Type B pancreatic cell (in vitro differentiated cells): ENCODE data around the gene CCNJL. TPM values are rescaled to one million over a fixed set of nuclear protein-coding genes. Genes with fewer than 3 reads are reported as not detected.

Source experiments
- DNase-seq: peaks from one replicate; pipeline ENCODE4 v3.0.0; 2021; ENCODE audit warnings: mixed read lengths; ENCODE audit not compliant: unreplicated experiment; ENCODE audit errors: extremely low spot score
- H3K27ac Mint-ChIP-seq: 2 replicates; pipeline ENCODE4 v1.8.0; 2021; ENCODE audit warnings: mild to moderate bottlenecking, mixed read lengths
- H3K27me3 Mint-ChIP-seq: 2 replicates; pipeline ENCODE4 v1.8.0; 2021; ENCODE audit warnings: mixed read lengths
- H3K36me3 Mint-ChIP-seq: 2 replicates; pipeline ENCODE4 v1.8.0; 2021; ENCODE audit warnings: mixed read lengths
- H3K4me1 Mint-ChIP-seq: one replicate; pipeline ENCODE4 v1.8.0; 2021; ENCODE audit warnings: mixed read lengths; ENCODE audit not compliant: unreplicated experiment
- H3K4me3 Mint-ChIP-seq: 2 replicates; pipeline ENCODE4 v1.8.0; 2021; ENCODE audit warnings: mild to moderate bottlenecking, mixed read lengths
- H3K9me3 Mint-ChIP-seq: 2 replicates; pipeline ENCODE4 v1.8.0; 2021; ENCODE audit warnings: mixed read lengths
- CTCF ChIP-seq: fragments of 200-600 bp; sonication (generic); conservative IDR thresholded peaks from 2 replicates; pipeline ENCODE4 v1.5.0; 2021; ENCODE audit warnings: antibody characterized with exemption, mild to moderate bottlenecking
- total RNA-seq: library from RNA; stranded (reverse); gene quantifications from 2 replicates; pipeline ENCODE4 v1.2.1, GENCODE V29; 2021; ENCODE audit warnings: low replicate concordance

Gene CCNJL
- total RNA-seq, 1 donor from 2014 or later, result 16.6 TPM

- Mint-ChIP-seq H3K36me3 (peaks cover 10% of the 10 kb centered on the region), H3K4me3 (peak overlapping the region; percentile 23), H3K4me1 (peaks cover 34% of the 10 kb centered on the region), H3K27ac (peak overlapping the region; percentile 94), H3K27me3 (no peaks in the 10 kb centered on the region), H3K9me3 (no peaks in the 10 kb centered on the region)
- DNase-seq, result no peak
- TF ChIP-seq CTCF, result no peak
Measured at GRCh38 chr5:160260881-160261815, 51.2 kb downstream of the CCNJL start.

- H3K27ac Mint-ChIP-seq, result peak overlapping the region; percentile 94
- H3K4me1 Mint-ChIP-seq, result peaks cover 30% of the 10 kb centered on the region
- no peak for TF ChIP-seq CTCF
- no peaks in the 10 kb centered on the region for H3K9me3 Mint-ChIP-seq
- no peaks in the 10 kb centered on the region for H3K27me3 Mint-ChIP-seq
- peaks cover 10% of the 10 kb centered on the region for H3K36me3 Mint-ChIP-seq
- DNase-seq, result no peak
- no peak overlapping the region for H3K4me3 Mint-ChIP-seq
Measured at GRCh38 chr5:160260006-160260775, 52.2 kb downstream of the CCNJL start.

DNA sequence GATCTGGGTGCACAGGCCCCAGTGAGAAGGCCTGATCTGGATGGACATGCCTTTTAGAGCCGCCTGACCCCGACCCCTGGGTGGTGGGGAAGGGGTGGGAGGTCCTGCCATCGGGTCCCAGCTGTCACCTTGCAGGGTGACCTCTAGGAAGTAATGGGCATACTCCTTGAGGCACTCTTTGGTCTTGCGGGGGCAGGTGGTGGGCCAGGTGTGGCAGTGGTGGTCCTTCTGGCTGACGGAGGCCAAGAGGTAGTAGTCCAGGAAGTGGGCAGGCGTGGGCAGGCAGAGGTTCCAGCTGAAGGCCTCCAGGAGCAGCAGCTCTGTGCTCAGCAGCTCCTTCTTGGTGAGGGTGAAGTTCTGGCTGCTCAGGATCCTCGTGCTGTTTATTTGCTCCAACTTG is 53.0 kb downstream of the CCNJL start:
- no peak overlapping the region for H3K27ac Mint-ChIP-seq

GRCh38 chr5:160254706-160255105 is 57.7 kb downstream of the CCNJL start:
- H3K4me3 Mint-ChIP-seq, result no peak overlapping the region
- no peaks in the 10 kb centered on the region for H3K27me3 Mint-ChIP-seq
- no peaks in the 10 kb centered on the region for H3K4me1 Mint-ChIP-seq
- TF ChIP-seq CTCF, result no peak
- H3K36me3 Mint-ChIP-seq, result peaks cover 23% of the 10 kb centered on the region
- H3K27ac Mint-ChIP-seq, result no peak overlapping the region
- H3K9me3 Mint-ChIP-seq, result no peaks in the 10 kb centered on the region
- no peak for DNase-seq

More for the DNA sequence above, 53.0 kb downstream of the CCNJL start:
- Mint-ChIP-seq H3K36me3 (peaks cover 10% of the 10 kb centered on the region), H3K9me3 (no peaks in the 10 kb centered on the region), H3K27me3 (no peaks in the 10 kb centered on the region), H3K4me3 (no peak overlapping the region), H3K4me1 (peaks cover 30% of the 10 kb centered on the region)
- no peak for TF ChIP-seq CTCF
- DNase-seq, result no peak

GRCh38 chr5:160253441-160253840 is 58.9 kb downstream of the CCNJL start:
- Mint-ChIP-seq H3K27ac (no peak overlapping the region), H3K4me1 (no peaks in the 10 kb centered on the region), H3K36me3 (peaks cover 17% of the 10 kb centered on the region), H3K27me3 (no peaks in the 10 kb centered on the region), H3K9me3 (no peaks in the 10 kb centered on the region), H3K4me3 (no peak overlapping the region)
- no peak for TF ChIP-seq CTCF
- DNase-seq, result no peak
